ENCODE results near the gene P3R3URF.

P3R3URF gene

DNA sequence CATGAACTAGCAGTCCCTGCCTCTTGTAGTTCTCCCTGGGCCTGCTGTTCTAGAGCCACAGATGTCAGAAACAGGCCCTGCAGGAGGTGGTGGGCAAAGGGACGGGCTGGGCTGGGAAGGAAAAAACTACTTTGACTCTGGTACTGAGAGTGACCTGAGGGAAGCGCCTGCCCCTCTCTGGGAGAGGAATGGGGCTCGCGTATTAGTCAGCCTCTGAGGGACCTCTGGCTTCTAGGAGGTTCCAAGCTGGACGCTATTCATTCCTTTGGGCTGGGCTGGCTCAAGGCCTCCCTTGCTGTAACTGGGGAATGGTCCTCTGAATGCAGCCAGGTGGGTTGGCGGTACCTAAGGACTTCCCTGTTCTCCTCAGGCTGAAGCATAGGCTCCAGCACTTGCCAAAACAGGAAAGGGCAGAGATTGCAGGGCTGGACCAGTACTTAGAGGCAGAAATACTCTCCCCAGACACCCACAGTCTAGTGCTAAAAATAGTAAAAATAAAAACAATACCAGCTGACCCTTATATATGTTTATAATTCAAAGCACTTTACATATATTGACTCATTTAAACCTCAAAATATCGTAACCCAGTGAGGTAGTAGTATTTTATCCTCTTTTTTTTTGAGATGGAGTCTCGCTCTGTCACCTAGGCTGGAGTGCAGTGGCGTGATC is 14.9 kb upstream of the P3R3URF start:
- H3K4me1 ChIP-seq, result no peaks in the 10 kb centered on the region
- H3K36me3 ChIP-seq, result no peaks in the 10 kb centered on the region
- TF ChIP-seq, protein P1, sequence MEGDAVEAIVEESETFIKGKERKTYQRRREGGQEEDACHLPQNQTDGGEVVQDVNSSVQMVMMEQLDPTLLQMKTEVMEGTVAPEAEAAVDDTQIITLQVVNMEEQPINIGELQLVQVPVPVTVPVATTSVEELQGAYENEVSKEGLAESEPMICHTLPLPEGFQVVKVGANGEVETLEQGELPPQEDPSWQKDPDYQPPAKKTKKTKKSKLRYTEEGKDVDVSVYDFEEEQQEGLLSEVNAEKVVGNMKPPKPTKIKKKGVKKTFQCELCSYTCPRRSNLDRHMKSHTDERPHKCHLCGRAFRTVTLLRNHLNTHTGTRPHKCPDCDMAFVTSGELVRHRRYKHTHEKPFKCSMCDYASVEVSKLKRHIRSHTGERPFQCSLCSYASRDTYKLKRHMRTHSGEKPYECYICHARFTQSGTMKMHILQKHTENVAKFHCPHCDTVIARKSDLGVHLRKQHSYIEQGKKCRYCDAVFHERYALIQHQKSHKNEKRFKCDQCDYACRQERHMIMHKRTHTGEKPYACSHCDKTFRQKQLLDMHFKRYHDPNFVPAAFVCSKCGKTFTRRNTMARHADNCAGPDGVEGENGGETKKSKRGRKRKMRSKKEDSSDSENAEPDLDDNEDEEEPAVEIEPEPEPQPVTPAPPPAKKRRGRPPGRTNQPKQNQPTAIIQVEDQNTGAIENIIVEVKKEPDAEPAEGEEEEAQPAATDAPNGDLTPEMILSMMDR (IDR thresholded peaks at IDR 0.05; ENCODE audit: low read depth, low read length), result no peak
- H3K4me3 ChIP-seq (ENCODE audit: low read depth, low read length), result no peak overlapping the region
- no peaks in the 10 kb centered on the region for H3K9me3 ChIP-seq
- DNase-seq, result no peak
- H3K27me3 ChIP-seq, result no peaks in the 10 kb centered on the region

DNA sequence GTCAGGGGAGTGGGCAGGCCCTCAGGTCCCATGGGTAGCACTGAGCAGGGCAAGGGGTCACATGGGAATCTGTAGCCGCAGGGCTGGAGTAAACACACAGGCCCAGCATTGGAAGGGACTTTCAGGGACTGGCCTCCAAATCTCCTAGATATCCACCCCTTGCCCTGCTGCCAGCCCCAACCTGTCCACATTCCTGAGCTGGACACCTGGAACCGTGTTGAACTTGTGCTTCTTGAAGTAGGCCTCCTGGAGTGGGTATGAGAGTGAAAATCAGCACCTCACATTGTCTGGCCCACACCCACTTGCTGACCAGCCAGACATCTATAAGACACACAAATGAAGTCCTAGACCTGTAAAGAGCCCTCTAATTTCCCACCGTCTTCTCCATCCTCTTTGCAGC is 14.3 kb upstream of the P3R3URF start:
- no peak for DNase-seq
- Histone ChIP-seq H3K9me3 (no peaks in the 10 kb centered on the region), H3K4me1 (no peaks in the 10 kb centered on the region), H3K36me3 (no peaks in the 10 kb centered on the region), H3K4me3 (ENCODE audit: low read depth, low read length) (no peak overlapping the region), H3K27me3 (no peaks in the 10 kb centered on the region)
- TF ChIP-seq, protein P1 (IDR thresholded peaks at IDR 0.05; ENCODE audit: low read depth, low read length), result no peak

DNA sequence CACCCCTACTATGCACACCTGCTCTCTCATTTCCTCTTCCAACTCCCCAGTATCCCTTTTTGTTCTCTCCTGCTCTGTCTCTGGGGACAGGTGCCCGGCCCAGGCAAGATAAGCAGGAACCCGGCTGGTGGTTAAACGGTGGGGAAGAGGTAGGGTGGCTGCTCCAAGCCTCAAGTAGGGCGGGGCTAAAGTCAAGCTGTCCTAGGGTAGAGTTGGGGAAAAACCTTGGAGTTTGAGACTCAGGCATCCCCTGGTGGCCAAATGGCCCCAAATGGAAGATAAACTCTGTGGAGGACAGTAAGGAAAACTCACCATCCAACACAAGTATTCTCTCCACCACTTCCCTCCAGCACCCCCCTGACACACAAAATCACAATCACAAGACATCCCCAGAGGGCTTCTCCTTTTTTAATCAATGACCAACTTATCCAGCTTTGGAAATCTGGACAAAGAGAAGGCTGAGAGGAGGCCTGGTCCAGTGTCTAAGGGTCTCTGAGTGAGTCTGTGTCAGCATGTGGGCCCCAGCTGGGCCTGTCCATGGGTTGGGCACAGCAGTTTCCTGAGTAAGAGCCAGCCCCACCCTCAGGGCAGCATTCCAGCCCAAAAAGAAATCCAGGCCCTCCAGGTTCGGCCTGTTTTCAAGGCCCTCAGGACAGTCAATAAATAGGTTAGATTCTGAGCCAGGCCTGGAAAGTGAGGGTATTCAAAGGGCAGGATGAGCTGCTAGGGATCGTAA is 12.2 kb upstream of the P3R3URF start:
- no peak overlapping the region for H3K4me3 ChIP-seq (ENCODE audit: low read depth, low read length)
- TF ChIP-seq, protein P1 (IDR thresholded peaks at IDR 0.05; ENCODE audit: low read depth, low read length), result no peak
- H3K36me3 ChIP-seq, result no peaks in the 10 kb centered on the region
- DNase-seq, result no peak
- no peaks in the 10 kb centered on the region for H3K27me3 ChIP-seq
- no peaks in the 10 kb centered on the region for H3K4me1 ChIP-seq
- H3K9me3 ChIP-seq, result no peaks in the 10 kb centered on the region

DNA sequence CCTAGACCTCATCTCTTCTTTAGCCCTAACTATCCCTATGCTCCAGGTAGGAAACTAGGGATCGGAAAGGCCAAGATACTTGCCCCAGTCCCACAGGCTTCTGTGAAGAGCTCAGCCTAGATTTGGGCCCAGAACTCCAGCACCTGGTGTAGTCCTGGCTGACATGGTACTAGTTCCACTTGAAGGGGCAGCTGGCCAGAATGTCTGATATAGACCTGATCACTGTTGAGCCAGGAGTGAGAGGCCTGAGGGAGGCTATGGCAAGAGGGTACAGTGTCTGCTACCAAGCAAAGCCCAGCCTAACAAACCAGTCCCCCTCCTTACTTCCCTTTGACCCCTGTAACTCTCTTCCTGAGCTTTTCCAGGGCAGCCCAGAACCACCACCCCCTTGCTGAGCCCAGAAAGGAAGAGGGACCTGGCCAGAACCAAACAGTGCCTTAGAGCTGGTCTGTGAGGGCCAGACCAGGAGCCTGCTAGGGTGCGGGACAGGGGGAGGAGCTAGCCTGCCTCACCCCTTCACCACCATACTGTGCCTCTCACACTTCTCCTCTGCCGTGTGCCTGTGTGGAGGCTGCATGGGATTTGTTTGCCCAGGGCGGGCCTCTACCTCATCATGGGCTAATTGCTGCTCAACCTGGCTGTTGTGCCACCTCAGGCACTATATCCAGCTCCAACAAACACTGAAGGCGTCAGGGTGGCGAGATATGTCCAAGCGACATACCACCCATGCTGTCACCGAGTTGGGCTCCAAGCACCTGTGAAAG is 11.0 kb upstream of the P3R3URF start:
- Histone ChIP-seq H3K9me3 (no peaks in the 10 kb centered on the region), H3K4me3 (ENCODE audit: low read depth, low read length) (no peak overlapping the region), H3K4me1 (no peaks in the 10 kb centered on the region), H3K27me3 (no peaks in the 10 kb centered on the region), H3K36me3 (no peaks in the 10 kb centered on the region)
- DNase-seq, result no peak
- TF ChIP-seq, protein P1 (IDR thresholded peaks at IDR 0.05; ENCODE audit: low read depth, low read length), result no peak

DNA sequence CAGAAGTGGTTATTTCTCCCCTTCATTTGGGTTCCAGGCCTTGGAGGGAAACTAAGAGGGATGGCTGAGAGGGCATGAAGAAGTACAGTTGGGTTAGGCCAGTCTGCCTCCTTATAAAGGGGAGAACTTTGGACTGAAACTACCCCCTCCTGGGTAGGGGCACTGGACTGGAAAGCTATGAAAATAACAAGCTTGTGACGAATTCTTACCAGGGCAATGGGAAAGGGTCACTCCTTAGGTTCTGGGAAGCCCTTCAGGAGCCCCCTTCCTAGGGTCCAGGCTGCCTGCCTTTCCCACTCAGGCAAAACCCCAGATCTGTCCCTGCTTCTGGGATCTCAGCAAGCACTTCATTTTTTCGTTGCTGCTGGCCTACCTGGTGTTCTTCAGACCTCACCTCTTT is 9.8 kb upstream of the P3R3URF start:
- no peaks in the 10 kb centered on the region for H3K9me3 ChIP-seq
- H3K4me3 ChIP-seq (ENCODE audit: low read depth, low read length), result no peak overlapping the region
- no peaks in the 10 kb centered on the region for H3K4me1 ChIP-seq
- no peaks in the 10 kb centered on the region for H3K36me3 ChIP-seq
- TF ChIP-seq, protein P1 (IDR thresholded peaks at IDR 0.05; ENCODE audit: low read depth, low read length), result no peak
- no peaks in the 10 kb centered on the region for H3K27me3 ChIP-seq
- no peak for DNase-seq
